Psoas muscle (tissue), 8 donors: ENCODE data around the gene CSTF1. TPM values are rescaled to one million over a fixed set of nuclear protein-coding genes. Genes with fewer than 3 reads are reported as not detected.

Experiments
- ATAC-seq, 4 donors: fragments of 200-7000 bp; cut with Tn5 transposase; one replicate each; pipeline ENCODE4 v1.9.1; 2020; ENCODE audit warnings: moderate library complexity in 3 of 4, mild to moderate bottlenecking in 2 of 4
- DNase-seq, 2 donors: peaks; one replicate each; pipeline ENCODE4 v3.0.0-alpha.2; 2020
- H3K27ac ChIP-seq: fragments of 200-600 bp; one replicate; pipeline ENCODE4 v1.8.0; 2022
- H3K27me3 ChIP-seq, 3 donors: fragments of 200-600 bp in 1 of 3; one replicate each; pipeline versions ENCODE4 v1.6.1 to v1.8.0; 2013 to 2022; ENCODE audit warnings: low read length in 2 of 3, mild to moderate bottlenecking in 2 of 3, moderate library complexity in 1 of 3; ENCODE audit not compliant: insufficient read depth in 3 of 3
- H3K36me3 ChIP-seq, 2 donors: fragments of 200-600 bp in 1 of 2; one replicate each; pipeline versions ENCODE4 v1.6.1 to v1.8.0; 2013 to 2022; ENCODE audit warnings: low read depth in 1 of 2, mild to moderate bottlenecking in 1 of 2, moderate library complexity in 1 of 2; ENCODE audit not compliant: insufficient read depth in 1 of 2
- H3K4me1 ChIP-seq: fragments of 200-600 bp; one replicate; pipeline ENCODE4 v1.8.0; 2022
- H3K4me3 ChIP-seq: fragments of 200-600 bp; one replicate; pipeline ENCODE4 v1.8.0; 2022; ENCODE audit warnings: mild to moderate bottlenecking
- H3K9me3 ChIP-seq: fragments of 200-600 bp; one replicate; pipeline ENCODE4 v1.8.0; 2022
- CTCF ChIP-seq: fragments of 200-600 bp; IDR thresholded peaks from one replicate; pipeline ENCODE4 v1.8.0; 2022; ENCODE audit warnings: antibody characterized with exemption
- WGBS, 3 donors: extraction: QIAGEN DNeasy Blood & Tissue Kit; methylation state at CpG; one replicate each; pipeline versions ENCODE4 v1.1.6 to v1.1.7; 2013; 5-methylcytosine and 5-hydroxymethylcytosine counted together
- intact Hi-C, 2 donors: fragments of 100-400 bp; cut with DNase I; formaldehyde crosslinking; loops; one replicate each; pipeline versions ENCODE4 v1.11.0 to v1.14.2; 2022
- polyA plus RNA-seq, 3 donors: library from polyadenylated mRNA; stranded (reverse); fragments of 200-250 nt; gene quantifications; one replicate each; pipeline ENCODE4 v1.2.3, GENCODE V29; 2013
- total RNA-seq, 4 donors: library from RNA; stranded (reverse); fragmentation: NEBNext Ultra II Directional in 2 of 4; extraction: Animal tissue kit (Norgen Biotek cat#: 25700) in 2 of 4; gene quantifications; one replicate each; pipeline versions ENCODE4 v1.2.1 to v1.2.4, GENCODE V29; 2021 to 2023
- donor health status: healthy with polysubstance abuse.
- donor health status: DM: no; HTN: no; CAD: no; lungs with moderate emphysema.
- donor health status: Bipolar disorder and iron deficiency.
- donor health status: healthy.
- donor health status: DM: yes; HTN: yes; CAD: no.
- donor health status: DM: no; HTN: no; CAD: no.
- donor health status: DM: no; HTN: no; CAD: no.
- donor health status: DM: yes; HTN: yes; CAD: no.

The CSTF1 gene
- total and polyA plus RNA-seq, 7 donors, result 10.0 to 20.3 (median 16.7) TPM

- Histone ChIP-seq H3K4me1 (no peaks in the 10 kb centered on the region), H3K9me3 (no peaks in the 10 kb centered on the region), H3K27me3 (no peaks in the 10 kb centered on the region), H3K27ac (no peak overlapping the region), H3K36me3 (no peaks in the 10 kb centered on the region), H3K4me3 (no peak overlapping the region)
- intact Hi-C loops, result no loop called here
- 83 to 87% (median 84%) methylated on average over 4 of the region's 4 CpGs for WGBS, 3 donors
- ATAC-seq (no peak), DNase-seq (no peak)
- TF ChIP-seq CTCF, result no peak
Observed at GRCh38 chr20:56427797-56428196, 35.4 kb downstream of the CSTF1 start.

GRCh38 chr20:56428410-56428809 is 36.0 kb downstream of the CSTF1 start:
- Histone ChIP-seq H3K9me3 (no peaks in the 10 kb centered on the region), H3K4me3 (no peak overlapping the region), H3K27ac (no peak overlapping the region), H3K27me3 (no peaks in the 10 kb centered on the region), H3K36me3 (no peaks in the 10 kb centered on the region), H3K4me1 (no peaks in the 10 kb centered on the region)
- DNase-seq (no peak), ATAC-seq (no peak)
- intact Hi-C loops, result no loop called here
- 79 to 84% (median 80%) methylated on average over 5 of the region's 5 CpGs for WGBS, 3 donors
- TF ChIP-seq CTCF, result no peak

- Histone ChIP-seq H3K9me3 (no peaks in the 10 kb centered on the region), H3K27me3 (no peaks in the 10 kb centered on the region), H3K27ac (no peak overlapping the region), H3K36me3 (no peaks in the 10 kb centered on the region), H3K4me3 (no peak overlapping the region), H3K4me1 (no peaks in the 10 kb centered on the region)
- intact Hi-C loops, result no loop called here
- no peak for ATAC-seq
- TF ChIP-seq CTCF, result no peak
- no peak for DNase-seq
- WGBS, 3 donors, result 76 to 84% (median 80%) methylated on average over 8 of the region's 8 CpGs
Observed at GRCh38 chr20:56428881-56429280, 36.4 kb downstream of the CSTF1 start.

- H3K27ac ChIP-seq, result no peak overlapping the region
- intact Hi-C loops, result no loop called here
- no peak for TF ChIP-seq CTCF
- ATAC-seq (no peak), DNase-seq (no peak)
- 76 to 80% (median 77%) methylated on average over 6 of the region's 6 CpGs for WGBS, 3 donors
- no peaks in the 10 kb centered on the region for H3K36me3 ChIP-seq
- H3K4me3 ChIP-seq, result no peak overlapping the region
- no peaks in the 10 kb centered on the region for H3K4me1 ChIP-seq
- H3K27me3 ChIP-seq, result no peaks in the 10 kb centered on the region
- no peaks in the 10 kb centered on the region for H3K9me3 ChIP-seq
Observed at GRCh38 chr20:56429502-56429901, 37.1 kb downstream of the CSTF1 start.

- no peak for ATAC-seq
- TF ChIP-seq CTCF, result no peak
- intact Hi-C loops, result no loop called here
- Histone ChIP-seq H3K27me3 (no peaks in the 10 kb centered on the region), H3K9me3 (no peaks in the 10 kb centered on the region), H3K36me3 (no peaks in the 10 kb centered on the region), H3K27ac (no peak overlapping the region), H3K4me1 (no peaks in the 10 kb centered on the region), H3K4me3 (no peak overlapping the region)
- WGBS, 3 donors, result 41 to 50% (median 43%) methylated on average over 4 of the region's 4 CpGs
- DNase-seq, result no peak
Observed at GRCh38 chr20:56429941-56430340, 37.5 kb downstream of the CSTF1 start.
